H1 (cell line): ENCODE data around the gene SMYD4. TPM values are rescaled to one million over a fixed set of nuclear protein-coding genes. Genes with fewer than 3 reads are reported as not detected.
A peak's percentile ranks its signal among the peaks of the same experiment; 100 is the strongest.

ENCODE experiments used
- CTCF ChIA-PET: fragments of 300-600 bp; sonication (Branson Sonifier 250); formaldehyde crosslinking; loops from one replicate; lab custom pipeline; 2021; ENCODE audit not compliant: partially characterized antibody; lab: Charles Lee
- POLR2A ChIA-PET: fragments of 300-600 bp; sonication (Branson Sonifier 250); formaldehyde crosslinking; loops from one replicate; lab custom pipeline; 2021; ENCODE audit warnings: inconsistent platforms; ENCODE audit not compliant: partially characterized antibody; lab: Charles Lee
- DNase-seq, 2 experiments: peaks; one replicate each; pipeline versions ENCODE4 v3.0.0 to v3.0.0-alpha.2; 2010 to 2022; ENCODE audit warnings: low spot score in 2 of 2, low read depth in 1 of 2, mixed read lengths in 1 of 2
- FAIRE-seq: peaks from 2 replicates; lab custom pipeline; 2011; peaks lifted over from hg19 to GRCh38; lab: Jason Lieb, UNC
- H2AFZ ChIP-seq: 2 replicates; pipeline ENCODE4 v1.8.1; 2012; ENCODE audit warnings: low read length, inconsistent platforms
- H2AK5ac ChIP-seq: 2 replicates; pipeline ENCODE4 v1.6.1; 2013; ENCODE audit warnings: low read depth, low read length
- H2BK120ac ChIP-seq: replicated peaks from 2 replicates; pipeline ENCODE3; 2013; ENCODE audit warnings: low read depth, low read length, inconsistent platforms
- H2BK12ac ChIP-seq: 2 replicates; pipeline ENCODE4 v1.6.1; 2013; ENCODE audit warnings: low read depth, low read length
- H2BK15ac ChIP-seq: 2 replicates; pipeline ENCODE4 v1.6.1; 2013; ENCODE audit warnings: low read length
- H2BK20ac ChIP-seq: 2 replicates; pipeline ENCODE4 v1.6.1; 2013; ENCODE audit warnings: low read length
- H2BK5ac ChIP-seq: 2 replicates; pipeline ENCODE4 v1.6.1; 2013; ENCODE audit warnings: low read depth, low read length
- H3K14ac ChIP-seq: 2 replicates; pipeline ENCODE4 v1.6.1; 2013; ENCODE audit warnings: inconsistent platforms; ENCODE audit not compliant: insufficient read length
- H3K18ac ChIP-seq: 2 replicates; pipeline ENCODE4 v1.6.1; 2013; ENCODE audit warnings: low read length; ENCODE audit errors: extremely low read depth
- H3K23ac ChIP-seq: 2 replicates; pipeline ENCODE4 v1.6.1; 2013; ENCODE audit warnings: inconsistent platforms; ENCODE audit not compliant: insufficient read length
- H3K23me2 ChIP-seq: 2 replicates; pipeline ENCODE4 v1.6.1; 2013; ENCODE audit warnings: low read depth, low read length
- H3K27ac ChIP-seq: 2 replicates; pipeline ENCODE4 v1.6.1; 2011; ENCODE audit warnings: low read depth, low read length, inconsistent platforms
- H3K27me3 ChIP-seq, 4 experiments: replicated peaks in 1 of 4; 1 replicate in 1 of 4; 2 replicates in 3 of 4; pipeline versions ENCODE4 v1.6.1 to v1.8.1; 2011 to 2013; ENCODE audit warnings: low read length in 3 of 4, mild to moderate bottlenecking in 3 of 4, inconsistent platforms in 2 of 4, mixed read lengths in 2 of 4, moderate library complexity in 1 of 4; ENCODE audit not compliant: control insufficient read depth in 3 of 4, insufficient read depth in 3 of 4; ENCODE audit errors: extremely low read depth in 1 of 4
- H3K36me3 ChIP-seq, 4 experiments: 2 replicates each; pipeline versions ENCODE4 v1.6.1 to v1.8.1; 2011 to 2013; ENCODE audit warnings: mild to moderate bottlenecking in 4 of 4, low read length in 3 of 4, moderate library complexity in 2 of 4, control low read depth in 1 of 4, inconsistent platforms in 1 of 4; ENCODE audit not compliant: insufficient read depth in 4 of 4, control insufficient read depth in 2 of 4
- H3K4ac ChIP-seq: replicated peaks from 2 replicates; pipeline ENCODE3; 2013; ENCODE audit warnings: low read length, low read depth, mixed read lengths, inconsistent platforms; ENCODE audit not compliant: insufficient read length
- H3K4me1 ChIP-seq, 4 experiments: replicated peaks in 1 of 4; 1 replicate in 1 of 4; 2 replicates in 3 of 4; pipeline versions ENCODE4 v1.6.1 to v1.8.1; 2011 to 2013; ENCODE audit warnings: low read length in 3 of 4, inconsistent platforms in 2 of 4, mixed read lengths in 1 of 4; ENCODE audit not compliant: insufficient read depth in 4 of 4, control insufficient read depth in 3 of 4
- H3K4me2 ChIP-seq, 2 experiments: 2 replicates each; pipeline versions ENCODE4 v1.6.1 to v1.8.1; 2011 to 2013; ENCODE audit warnings: low read depth in 2 of 2, low read length in 2 of 2, control low read depth in 1 of 2, inconsistent platforms in 1 of 2, mild to moderate bottlenecking in 1 of 2; ENCODE audit not compliant: insufficient read depth in 1 of 2
- H3K4me3 ChIP-seq, 4 experiments: fragments of 200-600, 300-600 bp in 1 of 4; sonication (generic), shearing (Covaris generic), sonication (Bioruptor Twin) in 1 of 4; 2 replicates each; pipeline versions ENCODE4 v1.5.1 to v1.8.1; 2011 to 2016; ENCODE audit warnings: low read length in 4 of 4, low read depth in 3 of 4, control low read depth in 2 of 4, inconsistent platforms in 2 of 4, mild to moderate bottlenecking in 2 of 4, mixed read lengths in 1 of 4, moderate library complexity in 1 of 4; ENCODE audit not compliant: insufficient read depth in 2 of 4; ENCODE audit errors: extremely low read depth in 1 of 4
- H3K56ac ChIP-seq: replicated peaks from 2 replicates; pipeline ENCODE3; 2013; ENCODE audit warnings: low read depth, mild to moderate bottlenecking, mixed read lengths, low read length, inconsistent platforms; ENCODE audit not compliant: insufficient read length
- H3K79me1 ChIP-seq: 2 replicates; pipeline ENCODE4 v1.6.1; 2013; ENCODE audit warnings: low read depth, low read length, control low read depth
- H3K79me2 ChIP-seq, 2 experiments: 2 replicates each; pipeline versions ENCODE4 v1.6.1 to v1.8.1; 2012 to 2013; ENCODE audit warnings: low read length in 2 of 2, mild to moderate bottlenecking in 2 of 2, inconsistent platforms in 1 of 2; ENCODE audit not compliant: insufficient read depth in 2 of 2, control insufficient read depth in 1 of 2
- H3K9ac ChIP-seq, 4 experiments: replicated peaks in 1 of 4; 1 replicate in 1 of 4; 2 replicates in 3 of 4; pipeline versions ENCODE4 v1.6.1 to v1.8.1; 2011 to 2013; ENCODE audit warnings: low read depth in 3 of 4, low read length in 3 of 4, control low read depth in 2 of 4, mild to moderate bottlenecking in 2 of 4, moderate library complexity in 2 of 4, inconsistent platforms in 1 of 4; ENCODE audit errors: extremely low read depth in 1 of 4
- H3K9me3 ChIP-seq, 2 experiments: 2 replicates each; pipeline versions ENCODE4 v1.6.1 to v1.8.1; 2012 to 2013; ENCODE audit warnings: mild to moderate bottlenecking in 2 of 2, moderate library complexity in 2 of 2, control low read depth in 1 of 2, inconsistent platforms in 1 of 2, low read depth in 1 of 2, low read length in 1 of 2, mixed read lengths in 1 of 2; ENCODE audit not compliant: insufficient read depth in 2 of 2
- H4K20me1 ChIP-seq, 2 experiments: replicated peaks in 1 of 2; 2 replicates each; pipeline versions ENCODE3 to v1.8.1; 2011 to 2013; ENCODE audit warnings: inconsistent platforms in 2 of 2, low read length in 2 of 2, mild to moderate bottlenecking in 1 of 2; ENCODE audit not compliant: insufficient read depth in 2 of 2, control insufficient read depth in 1 of 2
- H4K5ac ChIP-seq: 2 replicates; pipeline ENCODE4 v1.6.1; 2013; ENCODE audit warnings: low read length, low read depth, mixed read lengths, inconsistent platforms; ENCODE audit not compliant: insufficient read length
- H4K8ac ChIP-seq: 2 replicates; pipeline ENCODE4 v1.8.0; 2013; ENCODE audit warnings: mild to moderate bottlenecking, moderate library complexity, low read length, inconsistent platforms; ENCODE audit not compliant: insufficient read depth; ENCODE audit errors: extremely low read depth
- H4K91ac ChIP-seq: replicated peaks from 2 replicates; pipeline ENCODE3; 2013; ENCODE audit warnings: low read length, mixed read lengths, inconsistent platforms; ENCODE audit not compliant: insufficient read length
- BRCA1 ChIP-seq: IDR thresholded peaks from 2 replicates; pipeline ENCODE4 v1.6.1; 2012; ENCODE audit warnings: low read depth, low read length, improper control_type of control experiment
- CTBP2 ChIP-seq: IDR thresholded peaks from 2 replicates; pipeline ENCODE4 v1.7.0; 2011; ENCODE audit warnings: borderline replicate concordance, mild to moderate bottlenecking, moderate library complexity, mixed read lengths, low read length; ENCODE audit not compliant: insufficient read depth, insufficient read length
- EGR1 ChIP-seq: IDR thresholded peaks from 2 replicates; pipeline ENCODE4 v1.6.1; 2011; ENCODE audit warnings: low read depth, low read length, borderline replicate concordance
- HDAC6 ChIP-seq: IDR thresholded peaks from one replicate; pipeline ENCODE4 v1.7.1; 2012; ENCODE audit warnings: low read depth, mild to moderate bottlenecking, inconsistent platforms, low read length, moderate library complexity
- RAD21 ChIP-seq, 2 experiments: IDR thresholded peaks in 1 of 2; conservative IDR thresholded peaks in 1 of 2; 2 replicates each; pipeline ENCODE4 v1.6.1; 2011; ENCODE audit warnings: low read depth in 2 of 2, low read length in 2 of 2, improper control_type of control experiment in 1 of 2, inconsistent platforms in 1 of 2, mild to moderate bottlenecking in 1 of 2, moderate library complexity in 1 of 2
- SP2 ChIP-seq: IDR thresholded peaks from 2 replicates; pipeline ENCODE4 v1.6.1; 2012; ENCODE audit warnings: mild to moderate bottlenecking, low read length, inconsistent platforms
- TBP ChIP-seq: IDR thresholded peaks from 2 replicates; pipeline ENCODE4 v1.6.1; 2011; ENCODE audit warnings: low read depth, low read length, improper control_type of control experiment
- WGBS, 2 experiments: shearing (Covaris generic) in 1 of 2; methylation state at CpG; one replicate each; pipeline versions ENCODE4 v1.1.6 to v1.1.7; 2013 to 2015; ENCODE audit warnings: low lambda C conversion rate in 2 of 2, mixed read lengths in 2 of 2, inconsistent platforms in 1 of 2, low coverage in 1 of 2, missing lambda C conversion rate in 1 of 2; ENCODE audit not compliant: insufficient replicate concordance in 2 of 2, insufficient coverage in 1 of 2, insufficient read length in 1 of 2; ENCODE audit errors: extremely low coverage in 1 of 2, missing lambda C conversion rate in 1 of 2; 5-methylcytosine and 5-hydroxymethylcytosine counted together
- polyA plus RNA-seq, 7 experiments: library from polyadenylated mRNA; depleted of rRNA in 3 of 7; stranded (reverse) in 5 of 7; unstranded in 2 of 7; fragments of >200 nt in 5 of 7; fragments of 200-250 nt in 2 of 7; gene quantifications; 1 replicate in 5 of 7; 2 replicates in 1 of 7; 4 replicates in 1 of 7; pipeline versions ENCODE4 v1.2.1 to v1.2.3, GENCODE V29; 2011 to 2013; ENCODE audit warnings: missing spikeins in 2 of 7, mixed read lengths in 2 of 7
- total RNA-seq: library from RNA; stranded (reverse); fragmentation: NEBNext Ultra II Directional; extraction: Animal tissue kit (Norgen Biotek cat#: 25700); gene quantifications from 2 replicates; pipeline ENCODE4 v1.2.1, GENCODE V29; 2021

The SMYD4 gene
- total and polyA plus RNA-seq, 2 of the 8 experiments (the other 6 are each of a cell fraction or from before 2014, with no cell fraction given) = 10.5 to 23.4 TPM

DNA sequence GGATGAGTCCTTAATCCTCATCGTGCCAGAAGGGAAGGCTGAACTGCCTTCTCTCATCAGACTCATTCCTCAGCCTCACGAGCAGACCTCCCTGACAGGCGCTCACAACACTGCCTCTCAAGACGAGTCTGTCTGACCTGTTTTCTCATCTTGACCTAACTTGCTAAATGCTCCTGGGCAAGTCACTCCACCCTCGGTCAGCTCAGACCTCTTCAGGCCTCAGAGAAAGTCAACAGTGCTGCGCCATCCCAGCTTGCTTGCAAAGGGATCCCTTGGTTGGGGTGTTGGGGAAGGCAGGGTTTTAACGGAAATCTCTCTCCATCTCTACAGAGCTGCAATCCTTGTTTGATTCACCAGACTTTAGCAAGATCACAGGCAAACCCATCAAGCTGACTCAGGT is 52.8 kb downstream of the SMYD4 start:
- H4K8ac ChIP-seq = peak overlapping the region; percentile 5; the same call in 1 of the 2 replicates
- no peak for FAIRE-seq
- H2BK12ac ChIP-seq = no peak overlapping the region
- H3K23me2 ChIP-seq = no peaks in the 10 kb centered on the region
- no peak overlapping the region for H3K4ac ChIP-seq
- H4K20me1 ChIP-seq = peaks cover 2 to 5% of the 10 kb centered on the region in 2 experiments
- H3K4me2 ChIP-seq = no peak overlapping the region
- H3K4me3 ChIP-seq = no peak overlapping the region
- H3K36me3 ChIP-seq = peaks cover 7 to 39% (median 21%) of the 10 kb centered on the region in 4 experiments
- no peak overlapping the region for H2BK15ac ChIP-seq
- H3K14ac ChIP-seq = no peak overlapping the region
- POLR2A ChIA-PET = interaction anchor here (0.7 to 3.2 kb wide), 5 partner anchors 11 to 23 kb away, joined by 3 to 11 read pairs (median 4); partner anchors contain the start of gene SERPINF1
- H3K9me3 ChIP-seq = no peaks in the 10 kb centered on the region
- no peaks in the 10 kb centered on the region for H3K79me2 ChIP-seq
- no peak overlapping the region for H3K9ac ChIP-seq
- no peak overlapping the region for H2AFZ ChIP-seq
- DNase-seq = no peak
- H2BK120ac ChIP-seq = no peak overlapping the region
- H3K79me1 ChIP-seq = no peaks in the 10 kb centered on the region
- CTCF ChIA-PET = interaction anchor here (0.6 to 8.1 kb wide), 5 partner anchors 9 to 64 kb away, joined by 4 to 70 read pairs (median 4); no protein-coding TSS in a partner anchor
- no peak overlapping the region for H4K91ac ChIP-seq
- H4K5ac ChIP-seq = no peak overlapping the region
- H3K27ac ChIP-seq = no peak overlapping the region
- no peak overlapping the region for H3K23ac ChIP-seq
- no peak overlapping the region for H3K56ac ChIP-seq
- H3K27me3 ChIP-seq = no peaks in the 10 kb centered on the region
- H2BK5ac ChIP-seq = no peak overlapping the region
- WGBS, 2 experiments = 98% methylated on average over 7 of the region's 7 CpGs; no CpG with 5 or more reads in 1 of the 2 experiments
- H3K18ac ChIP-seq = no peak overlapping the region
- H2BK20ac ChIP-seq = no peak overlapping the region
- H3K4me1 ChIP-seq = no peaks in the 10 kb centered on the region
- no peak overlapping the region for H2AK5ac ChIP-seq
- TF ChIP-seq RAD21 (IDR thresholded peaks at IDR 0.05 in 1 of 2, conservative IDR thresholded peaks at IDR 0.05 in 1 of 2; ENCODE audit: low read depth in 2 of 2, low read length in 2 of 2) = no peak
- TF ChIP-seq SP2 = no peak
- TF ChIP-seq BRCA1 = no peak
- TF ChIP-seq HDAC6 = no peak
- no peak for TF ChIP-seq CTBP2
- TF ChIP-seq TBP = no peak
- TF ChIP-seq EGR1 = no peak
